ENCODE measurements around the gene RAB34.

The RAB34 gene

DNA sequence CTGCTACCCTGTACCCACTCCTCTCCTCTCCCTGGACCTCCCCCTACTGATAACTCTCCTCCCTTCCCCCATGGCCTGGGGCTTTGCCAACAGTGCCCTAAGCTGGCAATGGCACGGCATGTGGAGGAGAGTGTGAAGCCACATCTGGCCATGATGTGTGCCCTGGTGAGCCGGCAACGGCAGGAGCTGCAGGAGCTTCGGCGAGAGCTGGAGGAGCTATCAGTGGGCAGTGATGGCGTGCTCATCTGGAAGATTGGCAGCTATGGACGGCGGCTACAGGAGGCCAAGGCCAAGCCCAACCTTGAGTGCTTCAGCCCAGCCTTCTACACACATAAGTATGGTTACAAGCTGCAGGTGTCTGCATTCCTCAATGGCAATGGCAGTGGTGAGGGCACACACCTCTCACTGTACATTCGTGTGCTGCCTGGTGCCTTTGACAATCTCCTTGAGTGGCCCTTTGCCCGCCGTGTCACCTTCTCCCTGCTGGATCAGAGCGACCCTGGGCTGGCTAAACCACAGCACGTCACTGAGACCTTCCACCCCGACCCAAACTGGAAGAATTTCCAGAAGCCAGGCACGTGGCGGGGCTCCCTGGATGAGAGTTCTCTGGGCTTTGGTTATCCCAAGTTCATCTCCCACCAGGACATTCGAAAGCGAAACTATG is 31.3 kb upstream of the RAB34 start:
- TF ChIP-seq, protein P1, sequence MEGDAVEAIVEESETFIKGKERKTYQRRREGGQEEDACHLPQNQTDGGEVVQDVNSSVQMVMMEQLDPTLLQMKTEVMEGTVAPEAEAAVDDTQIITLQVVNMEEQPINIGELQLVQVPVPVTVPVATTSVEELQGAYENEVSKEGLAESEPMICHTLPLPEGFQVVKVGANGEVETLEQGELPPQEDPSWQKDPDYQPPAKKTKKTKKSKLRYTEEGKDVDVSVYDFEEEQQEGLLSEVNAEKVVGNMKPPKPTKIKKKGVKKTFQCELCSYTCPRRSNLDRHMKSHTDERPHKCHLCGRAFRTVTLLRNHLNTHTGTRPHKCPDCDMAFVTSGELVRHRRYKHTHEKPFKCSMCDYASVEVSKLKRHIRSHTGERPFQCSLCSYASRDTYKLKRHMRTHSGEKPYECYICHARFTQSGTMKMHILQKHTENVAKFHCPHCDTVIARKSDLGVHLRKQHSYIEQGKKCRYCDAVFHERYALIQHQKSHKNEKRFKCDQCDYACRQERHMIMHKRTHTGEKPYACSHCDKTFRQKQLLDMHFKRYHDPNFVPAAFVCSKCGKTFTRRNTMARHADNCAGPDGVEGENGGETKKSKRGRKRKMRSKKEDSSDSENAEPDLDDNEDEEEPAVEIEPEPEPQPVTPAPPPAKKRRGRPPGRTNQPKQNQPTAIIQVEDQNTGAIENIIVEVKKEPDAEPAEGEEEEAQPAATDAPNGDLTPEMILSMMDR (conservative IDR thresholded peaks at IDR 0.05; ENCODE audit: low read depth, low read length) = no peak
- no peak overlapping the region for H3K4me3 ChIP-seq (ENCODE audit: low read depth, low read length)
- DNase-seq (ENCODE audit: low read depth) = peak; percentile 46

DNA sequence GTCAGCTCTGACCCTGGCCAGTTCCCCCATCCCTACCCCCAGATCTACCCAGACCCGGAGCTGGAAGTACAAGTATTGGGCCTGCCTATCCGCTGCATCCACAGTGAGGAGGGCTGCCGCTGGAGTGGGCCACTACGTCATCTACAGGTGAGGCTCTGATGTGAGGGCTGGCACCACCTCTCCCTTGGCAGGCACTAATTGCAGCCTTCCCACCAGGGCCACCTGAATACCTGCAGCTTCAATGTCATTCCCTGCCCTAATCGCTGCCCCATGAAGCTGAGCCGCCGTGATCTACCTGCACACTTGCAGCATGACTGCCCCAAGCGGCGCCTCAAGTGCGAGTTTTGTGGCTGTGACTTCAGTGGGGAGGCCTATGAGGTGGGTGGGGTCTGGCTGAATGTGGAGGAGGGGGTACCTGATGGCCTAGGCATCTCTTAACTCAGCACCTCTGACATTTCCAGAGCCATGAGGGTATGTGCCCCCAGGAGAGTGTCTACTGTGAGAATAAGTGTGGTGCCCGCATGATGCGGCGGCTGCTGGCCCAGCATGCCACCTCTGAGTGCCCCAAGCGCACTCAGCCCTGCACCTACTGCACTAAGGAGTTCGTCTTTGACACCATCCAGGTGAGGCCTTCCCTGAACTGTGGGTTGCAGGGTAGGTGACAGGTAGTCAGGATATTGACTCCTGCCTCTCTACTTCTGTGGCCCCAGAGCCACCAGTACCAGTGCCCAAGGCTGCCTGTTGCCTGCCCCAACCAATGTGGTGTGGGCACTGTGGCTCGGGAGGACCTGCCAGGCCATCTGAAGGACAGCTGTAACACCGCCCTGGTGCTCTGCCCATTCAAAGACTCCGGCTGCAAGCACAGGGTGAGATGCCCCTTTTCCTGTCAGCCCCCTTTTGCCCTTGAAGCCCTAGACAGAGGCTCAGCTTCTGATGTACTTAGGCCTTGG is 30.4 kb upstream of the RAB34 start:
- DNase-seq (ENCODE audit: low read depth) = no peak
- H3K4me3 ChIP-seq (ENCODE audit: low read depth, low read length) = no peak overlapping the region
- TF ChIP-seq, protein P1 (conservative IDR thresholded peaks at IDR 0.05; ENCODE audit: low read depth, low read length) = no peak

DNA sequence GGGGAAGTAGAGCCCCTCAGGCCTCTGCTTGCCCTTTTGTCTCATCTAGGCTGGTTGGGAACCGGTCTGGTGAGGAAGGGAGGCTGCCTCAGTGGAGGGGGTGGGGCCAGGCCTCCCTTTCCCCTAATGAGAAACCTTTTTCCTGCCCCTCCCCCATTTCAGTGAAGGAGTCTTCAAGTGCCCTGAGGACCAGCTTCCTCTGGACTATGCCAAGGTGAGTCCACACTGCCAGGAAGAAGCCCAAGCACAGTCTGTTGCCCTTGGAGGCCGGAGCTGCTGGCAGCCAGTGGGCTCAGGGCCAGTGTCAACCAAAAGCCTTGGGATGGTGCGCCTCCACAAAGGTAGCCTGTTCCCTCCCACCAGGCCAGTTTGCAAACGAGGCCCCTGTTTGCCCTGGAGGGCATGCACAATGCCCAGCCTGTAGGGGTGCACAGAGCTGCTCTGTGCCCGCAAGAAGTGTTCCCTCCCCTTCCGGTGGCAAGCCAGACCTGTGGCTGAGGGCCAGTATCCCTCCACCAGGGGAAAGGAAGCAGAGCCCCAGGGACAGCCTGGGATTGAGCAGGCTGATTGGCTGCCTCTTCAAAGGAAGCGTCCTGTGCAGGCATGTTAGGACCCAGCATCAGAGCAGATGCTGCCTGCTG is 29.5 kb upstream of the RAB34 start:
- H3K4me3 ChIP-seq (ENCODE audit: low read depth, low read length) = no peak overlapping the region
- TF ChIP-seq, protein P1 (conservative IDR thresholded peaks at IDR 0.05; ENCODE audit: low read depth, low read length) = no peak
- DNase-seq (ENCODE audit: low read depth) = no peak

DNA sequence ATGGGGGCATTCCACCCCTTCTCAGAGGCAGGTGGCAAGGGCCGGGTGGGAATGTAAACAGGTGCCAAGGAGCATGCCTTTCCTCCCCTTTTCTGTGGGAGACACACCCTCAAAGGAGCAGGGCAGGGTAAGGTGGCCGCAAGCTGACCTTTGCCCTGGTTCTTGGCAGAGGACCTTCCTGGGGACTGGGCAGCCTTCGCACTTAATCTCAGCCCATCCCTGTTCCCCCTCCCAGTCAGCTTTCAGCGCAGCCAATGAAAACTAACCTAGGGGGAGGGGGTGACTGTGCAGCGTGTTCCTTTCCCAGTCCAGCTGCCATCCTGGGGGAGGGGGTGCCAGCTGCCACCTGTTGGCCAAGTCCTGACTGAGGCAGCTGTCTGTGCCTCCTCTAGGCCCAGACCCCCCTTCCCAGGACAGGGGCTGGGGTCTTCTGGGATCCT is 29.0 kb upstream of the RAB34 start:
- TF ChIP-seq, protein P1 (conservative IDR thresholded peaks at IDR 0.05; ENCODE audit: low read depth, low read length) = no peak
- H3K4me3 ChIP-seq (ENCODE audit: low read depth, low read length) = peak overlapping the region; percentile 87
- no peak for DNase-seq (ENCODE audit: low read depth)

DNA sequence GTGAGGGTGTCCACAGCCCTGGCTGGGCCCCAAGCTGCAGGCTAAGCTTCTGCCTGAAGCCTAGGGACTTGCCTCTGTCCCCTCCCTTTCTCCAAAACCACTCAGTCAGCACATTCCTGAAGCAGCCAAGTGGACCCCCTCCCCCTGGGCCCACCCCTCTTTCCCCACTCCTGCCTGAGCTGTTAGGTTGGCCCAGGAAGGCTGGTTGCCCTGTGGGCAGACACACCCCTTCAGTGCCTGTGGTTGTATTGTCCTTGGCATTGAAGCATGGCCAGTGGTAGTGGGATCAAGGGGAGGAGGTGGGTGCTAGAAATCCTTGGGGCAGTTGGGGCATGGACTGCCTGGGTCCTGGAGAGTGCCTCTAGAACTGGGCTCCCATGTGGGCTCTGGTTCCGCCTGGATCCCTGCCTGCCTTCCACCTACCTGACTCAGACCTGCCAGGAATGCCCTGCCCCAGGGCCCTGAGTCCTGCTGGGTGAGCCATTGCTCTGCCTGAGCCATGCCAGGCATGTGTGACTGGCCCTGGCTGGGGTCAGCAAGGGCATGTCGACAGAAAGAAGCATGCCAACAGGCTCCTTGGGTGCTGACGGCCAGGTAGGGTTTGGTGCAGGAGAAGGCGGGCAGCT is 28.2 kb upstream of the RAB34 start:
- no peak for DNase-seq (ENCODE audit: low read depth)
- TF ChIP-seq, protein P1 (conservative IDR thresholded peaks at IDR 0.05; ENCODE audit: low read depth, low read length) = no peak
- H3K4me3 ChIP-seq (ENCODE audit: low read depth, low read length) = peak overlapping the region; percentile 87

DNA sequence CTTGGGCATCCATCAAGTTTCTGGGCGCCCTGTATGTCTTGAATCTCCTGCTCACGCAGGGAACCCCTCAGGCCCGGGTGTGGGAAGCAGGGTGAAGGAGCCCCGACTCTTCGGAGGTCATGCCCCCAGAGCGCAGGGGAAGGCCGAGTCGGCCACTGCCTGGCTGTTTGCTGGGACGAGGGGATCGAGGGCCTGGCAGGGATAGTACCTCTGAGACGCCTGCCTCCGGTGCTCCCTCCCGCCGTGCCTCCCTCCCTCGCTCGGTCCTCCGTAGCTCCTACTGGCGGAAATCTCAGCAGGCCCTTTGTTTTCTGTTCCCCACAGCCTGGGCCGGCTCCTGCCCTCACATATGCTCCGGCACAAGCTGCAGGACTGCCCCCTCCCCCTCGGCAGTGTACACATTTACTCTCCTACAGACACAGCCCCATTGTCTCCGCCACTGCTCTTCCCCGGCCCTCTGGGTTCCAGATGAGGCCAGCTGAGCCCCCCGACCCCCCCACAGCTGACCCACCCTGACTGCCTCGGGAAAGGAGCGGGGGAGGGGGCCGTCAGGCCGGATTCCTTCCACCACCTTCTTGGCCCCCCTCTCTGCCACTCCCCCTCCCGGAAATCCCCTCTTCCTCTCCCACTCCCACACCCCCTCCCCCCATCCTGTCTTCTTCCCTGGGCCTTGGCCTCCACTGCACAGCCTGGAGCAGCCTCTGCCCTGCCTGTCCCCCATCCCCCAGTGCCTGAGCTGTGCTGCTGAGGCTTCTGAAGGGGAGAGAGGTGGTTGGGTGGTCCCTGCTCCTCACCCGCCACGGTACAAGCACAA is 27.5 kb upstream of the RAB34 start:
- TF ChIP-seq, protein P1 (conservative IDR thresholded peaks at IDR 0.05; ENCODE audit: low read depth, low read length) = peak; percentile 6
- peak; percentile 76 for DNase-seq (ENCODE audit: low read depth)
- peak overlapping the region; percentile 87 for H3K4me3 ChIP-seq (ENCODE audit: low read depth, low read length)
